ENCODE results near the gene NBPF20.
"Not testable (repeated sequence)": the region's sequence is repeated elsewhere in the genome, so short reads cannot be mapped to it uniquely, and the experiment has no call there.

NBPF20 gene, protein sequence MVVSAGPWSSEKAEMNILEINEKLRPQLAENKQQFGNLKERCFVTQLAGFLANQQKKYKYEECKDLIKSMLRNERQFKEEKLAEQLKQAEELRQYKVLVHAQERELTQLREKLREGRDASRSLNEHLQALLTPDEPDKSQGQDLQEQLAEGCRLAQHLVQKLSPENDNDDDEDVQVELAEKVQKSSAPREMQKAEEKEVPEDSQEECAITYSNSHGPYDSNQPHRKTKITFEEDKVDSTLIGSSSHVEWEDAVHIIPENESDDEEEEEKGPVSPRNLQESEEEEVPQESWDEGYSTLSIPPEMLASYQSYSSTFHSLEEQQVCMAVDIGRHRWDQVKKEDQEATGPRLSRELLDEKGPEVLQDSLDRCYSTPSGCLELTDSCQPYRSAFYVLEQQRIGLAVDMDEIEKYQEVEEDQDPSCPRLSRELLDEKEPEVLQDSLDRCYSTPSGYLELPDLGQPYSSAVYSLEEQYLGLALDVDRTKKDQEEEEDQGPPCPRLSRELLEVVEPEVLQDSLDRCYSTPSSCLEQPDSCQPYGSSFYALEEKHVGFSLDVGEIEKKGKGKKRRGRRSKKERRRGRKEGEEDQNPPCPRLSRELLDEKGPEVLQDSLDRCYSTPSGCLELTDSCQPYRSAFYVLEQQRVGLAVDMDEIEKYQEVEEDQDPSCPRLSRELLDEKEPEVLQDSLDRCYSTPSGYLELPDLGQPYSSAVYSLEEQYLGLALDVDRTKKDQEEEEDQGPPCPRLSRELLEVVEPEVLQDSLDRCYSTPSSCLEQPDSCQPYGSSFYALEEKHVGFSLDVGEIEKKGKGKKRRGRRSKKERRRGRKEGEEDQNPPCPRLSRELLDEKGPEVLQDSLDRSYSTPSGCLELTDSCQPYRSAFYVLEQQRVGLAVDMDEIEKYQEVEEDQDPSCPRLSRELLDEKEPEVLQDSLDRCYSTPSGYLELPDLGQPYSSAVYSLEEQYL (N-terminal part only)

DNA sequence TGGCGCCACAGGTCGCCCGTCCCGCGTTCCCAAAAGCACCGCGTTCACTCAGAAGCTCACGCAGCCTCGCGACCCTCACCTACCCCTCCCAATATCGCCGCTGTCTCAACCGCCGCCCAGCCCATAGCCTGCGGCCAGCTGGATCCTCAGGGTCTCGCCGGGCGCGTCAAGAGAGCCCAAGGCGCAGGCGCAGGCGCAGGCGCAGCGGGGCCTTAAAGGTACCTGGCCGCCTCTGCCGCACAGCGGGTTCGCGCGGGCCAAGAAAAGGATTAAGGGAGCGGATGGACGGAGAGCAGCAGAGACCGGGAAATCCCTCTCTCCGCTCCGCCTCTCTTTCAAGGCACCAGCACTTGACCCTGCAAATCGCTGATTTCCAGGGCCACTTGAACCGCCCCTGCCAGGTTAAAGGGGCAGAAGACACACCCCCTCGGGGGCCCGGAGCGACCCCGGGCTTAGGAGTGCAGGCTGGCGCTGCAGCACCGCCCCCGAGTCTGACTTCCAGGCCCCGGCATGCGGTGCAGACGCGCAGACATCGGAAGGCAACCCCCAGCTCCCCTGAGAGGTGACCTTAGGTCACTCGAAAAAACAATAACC is at the start of gene NBPF20:
NBPF20 (minus strand) TSS at position 168 of the 594 bp plus-strand sequence. CDS start 20,331 bp downstream, outside the sequence.
- Histone ChIP-seq H3K9ac (ENCODE audit: low read length in 5 of 5) (peak within 1 kb of the TSS in 4 of 5 donors; percentile 43 to 77 (median 67)), H3K27me3 (ENCODE audit: control insufficient read depth in 5 of 5, insufficient read depth in 4 of 5, low read length in 5 of 5) (peaks cover 0 to 15% (median 9%) of the 10 kb centered on the region in 5 donors), H3K9me3 (ENCODE audit: control insufficient read depth in 5 of 5, low read length in 5 of 5) (peaks cover 5 to 7% (median 6%) of the 10 kb centered on the region in 5 donors), H3K4me1 (ENCODE audit: control insufficient read depth in 5 of 5, insufficient read depth in 5 of 5, low read length in 5 of 5) (peaks cover 0 to 13% (median 12%) of the 10 kb centered on the region in 5 donors), H3K27ac (ENCODE audit: low read depth, low read length) (no peak within 1 kb of the TSS), H3K36me3 (ENCODE audit: control insufficient read depth in 5 of 5, insufficient read depth in 5 of 5, low read length in 5 of 5) (no peaks in the 10 kb centered on the region), H3K4me3 (ENCODE audit: low read depth in 1 of 5, low read length in 5 of 5) (peak within 1 kb of the TSS; percentile 62 to 84 (median 76))

DNA sequence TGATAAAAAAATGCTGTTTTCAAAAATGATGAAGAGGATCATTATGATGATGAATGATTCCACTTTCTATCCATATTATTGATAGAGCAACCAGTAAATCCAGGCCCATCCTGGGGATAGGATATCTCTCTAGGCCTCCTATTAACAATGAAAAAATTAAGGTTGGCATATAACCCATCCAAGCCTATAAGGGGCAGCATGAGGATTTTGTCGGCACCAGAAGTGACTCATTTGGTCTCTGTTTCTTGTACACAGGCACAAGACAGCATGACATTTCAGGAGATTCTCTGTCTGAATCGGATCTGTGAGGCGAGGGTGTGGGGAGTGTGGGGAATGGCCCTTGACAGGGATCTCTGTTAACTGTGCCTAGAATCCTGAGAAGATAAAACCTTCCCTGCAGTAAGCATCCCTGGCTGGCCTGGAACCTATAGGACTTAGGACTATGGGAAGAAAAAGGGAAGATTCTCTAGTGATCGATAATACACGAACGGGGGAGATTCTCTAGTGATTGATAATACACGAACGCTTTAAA is 49.5 kb upstream of the NBPF20 start:
- not testable (repeated sequence) for H3K9me3 ChIP-seq (ENCODE audit: control insufficient read depth in 5 of 5, low read length in 5 of 5); H3K36me3 ChIP-seq (ENCODE audit: control insufficient read depth in 5 of 5, insufficient read depth in 5 of 5, low read length in 5 of 5); H3K9ac ChIP-seq (ENCODE audit: low read length in 5 of 5); H3K4me3 ChIP-seq (ENCODE audit: low read depth in 1 of 5, low read length in 5 of 5); H3K4me1 ChIP-seq (ENCODE audit: control insufficient read depth in 5 of 5, insufficient read depth in 5 of 5, low read length in 5 of 5); H3K27me3 ChIP-seq (ENCODE audit: control insufficient read depth in 5 of 5, insufficient read depth in 4 of 5, low read length in 5 of 5); H3K27ac ChIP-seq (ENCODE audit: low read depth, low read length)

DNA sequence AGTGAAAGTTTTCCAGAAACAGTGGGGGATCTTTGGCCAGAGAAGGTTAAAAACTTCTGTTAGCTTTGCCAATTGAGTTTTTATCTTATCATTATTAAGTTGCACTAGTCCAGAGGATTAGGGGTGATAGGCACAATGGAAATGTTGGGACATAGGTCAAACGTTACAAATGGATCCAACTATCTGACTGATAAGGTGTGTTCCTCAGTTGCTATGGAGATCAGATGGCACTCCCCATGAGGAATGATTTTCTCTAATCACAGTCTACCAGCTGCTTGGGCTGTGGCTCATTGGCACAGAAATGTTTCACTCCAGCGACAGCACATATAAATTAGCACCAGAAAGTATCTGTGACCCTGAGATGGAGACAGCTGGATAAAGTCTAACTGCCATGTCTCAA is 47.3 kb upstream of the NBPF20 start:
- not testable (repeated sequence) for H3K27me3 ChIP-seq (ENCODE audit: control insufficient read depth in 5 of 5, insufficient read depth in 4 of 5, low read length in 5 of 5); H3K4me3 ChIP-seq (ENCODE audit: low read depth in 1 of 5, low read length in 5 of 5); H3K36me3 ChIP-seq (ENCODE audit: control insufficient read depth in 5 of 5, insufficient read depth in 5 of 5, low read length in 5 of 5); H3K27ac ChIP-seq (ENCODE audit: low read depth, low read length); H3K9ac ChIP-seq (ENCODE audit: low read length in 5 of 5); H3K4me1 ChIP-seq (ENCODE audit: control insufficient read depth in 5 of 5, insufficient read depth in 5 of 5, low read length in 5 of 5); H3K9me3 ChIP-seq (ENCODE audit: control insufficient read depth in 5 of 5, low read length in 5 of 5)

DNA sequence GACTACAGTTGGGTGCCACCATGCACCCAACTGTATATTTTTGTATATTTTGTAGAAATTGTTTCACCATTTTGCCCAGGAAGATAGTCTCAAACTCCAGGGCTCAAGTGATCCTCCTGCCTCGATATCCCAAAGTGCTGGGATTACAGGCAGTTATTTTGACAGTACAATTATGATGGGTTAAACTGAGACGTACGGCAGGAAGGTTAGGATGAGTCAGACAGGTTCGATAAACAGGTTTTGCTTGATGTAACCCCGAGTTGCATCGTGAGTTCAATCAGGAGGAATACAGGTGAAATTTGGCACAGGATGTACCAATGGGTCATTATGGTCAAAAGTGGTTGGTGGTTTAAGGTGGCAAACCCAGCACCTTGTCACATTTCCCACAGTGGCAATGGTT is 46.0 kb upstream of the NBPF20 start:
- H3K4me1 ChIP-seq (ENCODE audit: control insufficient read depth in 5 of 5, insufficient read depth in 5 of 5, low read length in 5 of 5); H3K9ac ChIP-seq (ENCODE audit: low read length in 5 of 5); H3K27ac ChIP-seq (ENCODE audit: low read depth, low read length); H3K36me3 ChIP-seq (ENCODE audit: control insufficient read depth in 5 of 5, insufficient read depth in 5 of 5, low read length in 5 of 5); H3K9me3 ChIP-seq (ENCODE audit: control insufficient read depth in 5 of 5, low read length in 5 of 5); H3K27me3 ChIP-seq (ENCODE audit: control insufficient read depth in 5 of 5, insufficient read depth in 4 of 5, low read length in 5 of 5); H3K4me3 ChIP-seq (ENCODE audit: low read depth in 1 of 5, low read length in 5 of 5): not testable (repeated sequence)

DNA sequence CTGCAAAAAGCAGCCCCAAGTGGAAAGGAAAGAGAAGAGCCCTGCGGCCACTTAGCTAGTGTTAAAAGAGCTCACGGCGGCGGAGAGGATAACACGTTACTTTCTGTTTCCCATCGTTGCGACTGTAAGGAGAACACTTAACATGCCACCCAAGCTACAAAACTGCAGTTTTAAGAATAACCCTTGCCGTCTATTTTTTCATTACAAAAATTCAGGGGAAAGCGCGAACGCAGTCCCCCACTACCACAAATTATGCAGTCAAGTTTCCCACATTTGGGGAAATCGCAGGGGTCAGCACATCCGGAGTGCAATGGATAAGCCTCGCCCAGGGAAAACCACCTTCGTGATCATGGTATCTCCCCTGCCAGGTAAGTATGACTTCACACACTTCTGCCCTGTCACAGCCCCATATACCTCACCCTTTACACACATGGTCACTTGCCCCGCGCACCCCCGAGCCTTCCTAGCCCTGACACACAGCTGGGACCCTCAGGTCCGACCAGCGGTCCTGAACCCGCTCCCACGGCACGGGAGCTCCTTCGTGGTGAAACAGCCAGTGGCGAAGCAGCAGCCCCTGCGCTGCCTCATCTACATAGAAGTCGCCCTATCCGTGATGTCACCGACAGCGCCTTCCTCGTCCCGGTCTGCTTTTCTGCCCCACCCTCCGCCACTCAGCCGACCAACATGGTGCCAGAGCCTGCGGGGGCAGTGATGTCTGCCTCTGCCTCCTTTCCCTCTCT is 40.2 kb upstream of the NBPF20 start:
- peak overlapping the region in 2 of 5 donors; percentile 62 to 72 for H3K9ac ChIP-seq (ENCODE audit: low read length in 5 of 5)
- peak overlapping the region; percentile 60 to 72 (median 67) for H3K4me3 ChIP-seq (ENCODE audit: low read depth in 1 of 5, low read length in 5 of 5)
- not testable (repeated sequence) for H3K27ac ChIP-seq (ENCODE audit: low read depth, low read length); H3K9me3 ChIP-seq (ENCODE audit: control insufficient read depth in 5 of 5, low read length in 5 of 5); H3K4me1 ChIP-seq (ENCODE audit: control insufficient read depth in 5 of 5, insufficient read depth in 5 of 5, low read length in 5 of 5); H3K36me3 ChIP-seq (ENCODE audit: control insufficient read depth in 5 of 5, insufficient read depth in 5 of 5, low read length in 5 of 5); H3K27me3 ChIP-seq (ENCODE audit: control insufficient read depth in 5 of 5, insufficient read depth in 4 of 5, low read length in 5 of 5)

DNA sequence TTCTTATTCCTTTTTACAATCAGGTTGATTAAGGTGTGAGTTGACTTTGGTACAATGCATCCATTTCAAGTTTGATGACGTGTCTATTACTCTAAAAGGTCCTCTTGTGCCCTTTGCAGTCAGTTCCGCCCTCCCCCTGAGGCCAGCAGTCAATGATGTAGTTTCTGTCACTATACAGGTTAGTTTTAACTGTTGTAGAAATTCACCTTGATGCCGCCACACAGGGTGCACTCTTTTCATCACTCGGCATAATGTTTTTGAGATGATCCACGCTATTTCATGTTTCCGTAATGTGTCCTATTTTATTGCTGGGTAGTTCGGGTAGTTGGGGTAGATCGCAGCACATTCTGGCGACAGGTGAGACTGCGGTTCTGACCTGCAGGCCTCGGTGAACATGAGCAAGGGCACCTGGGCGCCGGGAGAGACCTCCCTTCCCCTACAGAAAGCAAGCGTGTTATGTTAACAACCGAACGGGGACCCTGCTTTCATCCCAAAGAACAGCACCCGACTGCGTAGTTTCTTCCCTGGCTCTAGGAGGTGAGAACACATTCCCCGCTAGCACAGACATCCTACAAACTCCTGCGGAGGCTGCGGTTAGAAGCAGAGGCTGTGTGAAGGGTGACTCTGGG is 39.4 kb upstream of the NBPF20 start:
- not testable (repeated sequence) for H3K27ac ChIP-seq (ENCODE audit: low read depth, low read length); H3K36me3 ChIP-seq (ENCODE audit: control insufficient read depth in 5 of 5, insufficient read depth in 5 of 5, low read length in 5 of 5); H3K27me3 ChIP-seq (ENCODE audit: control insufficient read depth in 5 of 5, insufficient read depth in 4 of 5, low read length in 5 of 5); H3K9me3 ChIP-seq (ENCODE audit: control insufficient read depth in 5 of 5, low read length in 5 of 5); H3K4me1 ChIP-seq (ENCODE audit: control insufficient read depth in 5 of 5, insufficient read depth in 5 of 5, low read length in 5 of 5); H3K9ac ChIP-seq (ENCODE audit: low read length in 5 of 5)
- H3K4me3 ChIP-seq (ENCODE audit: low read depth in 1 of 5, low read length in 5 of 5): peak overlapping the region; percentile 60 to 72 (median 67)

DNA sequence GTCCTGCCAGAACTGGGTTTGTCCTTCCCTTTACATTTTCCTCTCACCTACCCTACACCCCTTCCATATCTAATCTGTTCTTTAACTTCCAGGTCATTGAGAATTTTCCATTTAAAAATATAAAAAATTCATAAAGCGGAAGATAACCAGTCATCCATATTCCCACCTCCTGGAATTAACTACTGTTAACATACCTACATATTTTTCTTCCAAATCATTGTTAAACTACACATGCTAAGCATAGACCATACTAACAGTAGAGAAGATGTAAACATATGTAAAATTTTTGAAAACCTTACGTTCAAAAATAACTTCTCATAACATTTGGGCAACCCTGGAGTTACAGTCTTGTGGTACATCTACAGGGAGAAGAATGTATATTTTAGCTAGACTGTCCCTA is 38.6 kb upstream of the NBPF20 start:
- H3K36me3 ChIP-seq (ENCODE audit: control insufficient read depth in 5 of 5, insufficient read depth in 5 of 5, low read length in 5 of 5); H3K27me3 ChIP-seq (ENCODE audit: control insufficient read depth in 5 of 5, insufficient read depth in 4 of 5, low read length in 5 of 5); H3K9ac ChIP-seq (ENCODE audit: low read length in 5 of 5); H3K4me1 ChIP-seq (ENCODE audit: control insufficient read depth in 5 of 5, insufficient read depth in 5 of 5, low read length in 5 of 5); H3K4me3 ChIP-seq (ENCODE audit: low read depth in 1 of 5, low read length in 5 of 5); H3K27ac ChIP-seq (ENCODE audit: low read depth, low read length); H3K9me3 ChIP-seq (ENCODE audit: control insufficient read depth in 5 of 5, low read length in 5 of 5): not testable (repeated sequence)

DNA sequence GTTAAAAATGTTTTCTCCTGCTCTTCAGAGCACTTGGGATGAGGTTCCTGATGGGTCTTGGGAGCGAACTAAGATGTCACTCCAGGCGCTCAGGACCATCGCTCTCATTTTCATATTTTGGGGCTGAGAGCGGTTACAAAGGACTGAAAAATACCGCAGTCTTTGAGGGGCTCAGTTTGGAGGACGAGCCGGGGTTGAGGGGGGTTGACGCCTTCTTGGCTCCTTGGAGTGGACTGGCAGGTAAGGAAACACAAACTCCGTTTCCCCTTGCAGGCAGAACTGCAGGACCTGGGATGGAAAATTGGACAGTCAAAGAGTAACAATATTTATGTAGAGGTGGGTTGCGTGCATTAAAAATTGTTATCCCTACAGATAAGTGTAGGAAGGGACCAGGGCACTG is 35.3 kb upstream of the NBPF20 start:
- not testable (repeated sequence) for H3K27me3 ChIP-seq (ENCODE audit: control insufficient read depth in 5 of 5, insufficient read depth in 4 of 5, low read length in 5 of 5); H3K27ac ChIP-seq (ENCODE audit: low read depth, low read length); H3K4me3 ChIP-seq (ENCODE audit: low read depth in 1 of 5, low read length in 5 of 5); H3K36me3 ChIP-seq (ENCODE audit: control insufficient read depth in 5 of 5, insufficient read depth in 5 of 5, low read length in 5 of 5); H3K9ac ChIP-seq (ENCODE audit: low read length in 5 of 5); H3K4me1 ChIP-seq (ENCODE audit: control insufficient read depth in 5 of 5, insufficient read depth in 5 of 5, low read length in 5 of 5); H3K9me3 ChIP-seq (ENCODE audit: control insufficient read depth in 5 of 5, low read length in 5 of 5)

DNA sequence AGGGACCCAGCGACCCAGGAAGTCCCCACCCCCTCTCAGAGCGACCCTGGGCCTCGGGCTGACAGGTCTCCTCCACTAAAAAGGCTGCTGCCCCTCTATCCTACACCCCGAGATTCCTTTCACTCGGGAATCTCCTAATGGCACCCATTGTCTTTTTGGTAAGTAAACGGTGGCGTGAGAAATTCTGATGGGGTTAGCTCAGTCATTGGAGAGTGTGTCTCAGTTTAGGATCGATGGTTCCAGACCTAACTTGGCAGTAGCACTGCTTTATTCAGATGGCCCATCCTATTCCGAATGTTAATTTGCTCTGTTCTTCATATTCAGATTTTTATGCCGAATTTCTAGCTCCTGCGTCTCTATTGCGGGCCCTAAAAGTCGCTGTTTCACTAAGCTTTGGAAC is 34.6 kb upstream of the NBPF20 start:
- not testable (repeated sequence) for H3K36me3 ChIP-seq (ENCODE audit: control insufficient read depth in 5 of 5, insufficient read depth in 5 of 5, low read length in 5 of 5); H3K4me3 ChIP-seq (ENCODE audit: low read depth in 1 of 5, low read length in 5 of 5); H3K27ac ChIP-seq (ENCODE audit: low read depth, low read length); H3K9ac ChIP-seq (ENCODE audit: low read length in 5 of 5); H3K27me3 ChIP-seq (ENCODE audit: control insufficient read depth in 5 of 5, insufficient read depth in 4 of 5, low read length in 5 of 5); H3K9me3 ChIP-seq (ENCODE audit: control insufficient read depth in 5 of 5, low read length in 5 of 5); H3K4me1 ChIP-seq (ENCODE audit: control insufficient read depth in 5 of 5, insufficient read depth in 5 of 5, low read length in 5 of 5)
